ENCODE data around the gene IRX2. TPM values are rescaled to one million over a fixed set of nuclear protein-coding genes. Genes with fewer than 3 reads are reported as not detected.

Gene IRX2
- total RNA-seq, 2 donors from 2014 or later = not detected

DNA sequence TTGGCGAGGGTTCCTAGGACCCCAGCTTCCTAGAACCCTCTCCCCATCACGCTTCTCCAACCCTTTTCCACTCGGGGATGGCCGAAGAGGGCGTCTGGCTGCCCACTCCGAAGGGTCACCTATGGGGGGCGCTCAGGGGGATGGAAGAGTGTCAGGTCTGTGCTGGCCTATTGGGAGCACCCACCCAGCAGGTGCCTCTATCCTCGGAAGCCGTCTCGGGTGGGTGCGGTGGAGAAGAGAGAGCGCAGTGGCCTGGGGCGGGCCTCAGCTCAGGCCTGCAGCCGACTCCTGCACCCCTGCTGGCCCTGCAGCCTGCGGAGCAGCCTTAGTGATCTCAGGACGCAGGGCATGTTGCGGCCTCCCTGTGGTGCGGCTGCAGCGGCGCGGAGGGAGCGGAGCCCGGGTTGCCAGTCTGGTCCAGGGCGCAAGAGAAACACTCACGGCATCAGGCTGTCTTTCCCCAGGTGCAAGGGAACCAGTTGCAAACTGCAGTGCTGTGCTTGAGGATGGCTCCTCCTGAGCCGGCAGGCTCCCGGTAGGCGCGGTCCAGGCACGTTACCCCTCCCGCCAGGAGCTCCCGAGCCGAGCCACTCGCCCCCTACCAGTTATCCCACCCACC lies 1.5 kb upstream of the IRX2 start:
- ATAC-seq = no peak
- Mint-ChIP-seq H3K4me3 (peak overlapping the region; percentile 66), H3K4me1 (peaks cover 9% of the 10 kb centered on the region), H3K36me3 (ENCODE audit: low read depth) (peaks cover 4% of the 10 kb centered on the region), H3K27me3 (peaks cover 58% of the 10 kb centered on the region), H3K27ac (no peak overlapping the region)
- H3K9me3 ChIP-seq (ENCODE audit: control insufficient read depth, low read length, poor library complexity, severe bottlenecking) = no peaks in the 10 kb centered on the region
- no peak for DNase-seq

DNA sequence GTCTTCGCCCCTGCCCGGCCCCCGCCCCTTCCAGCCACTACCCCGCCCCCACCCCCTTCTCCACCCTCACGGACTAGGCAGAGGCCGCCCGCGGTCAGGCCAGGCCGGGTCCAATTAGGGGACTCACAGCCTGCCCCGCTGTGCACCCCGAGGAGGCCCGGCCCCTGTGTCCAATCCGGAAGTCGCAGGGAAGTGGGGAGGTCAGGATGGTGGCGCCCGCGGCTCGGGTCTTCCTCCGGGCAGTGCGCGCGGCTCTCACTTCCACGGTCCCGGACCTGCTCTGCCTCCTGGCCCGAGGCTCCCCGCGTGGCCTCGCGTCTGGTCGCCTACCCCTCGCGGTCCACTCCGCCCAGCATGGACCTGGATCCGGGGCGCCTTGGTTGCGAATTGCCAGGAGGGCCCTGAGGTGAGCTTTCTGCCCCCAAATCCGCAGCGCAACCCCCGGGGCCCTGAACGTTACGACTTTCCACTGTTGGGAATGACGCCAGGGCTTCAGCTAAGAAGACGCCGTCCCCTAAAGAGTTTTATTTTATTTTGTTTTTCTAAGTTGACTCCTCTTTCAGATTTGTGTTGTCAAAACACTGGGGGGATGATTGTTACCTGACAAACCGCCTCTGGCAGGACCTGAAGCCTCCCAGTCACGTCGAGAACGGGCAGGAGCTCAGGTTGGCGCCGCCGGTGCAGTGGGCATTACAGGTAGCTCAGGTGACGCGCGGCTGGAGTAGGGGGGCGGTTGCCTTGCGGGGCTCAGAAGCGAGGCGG lies 763 bp upstream of the IRX2 start:
- peaks cover 4% of the 10 kb centered on the region for H3K36me3 Mint-ChIP-seq (ENCODE audit: low read depth)
- peaks cover 56% of the 10 kb centered on the region for H3K27me3 Mint-ChIP-seq
- no peaks in the 10 kb centered on the region for H3K9me3 ChIP-seq (ENCODE audit: control insufficient read depth, low read length, poor library complexity, severe bottlenecking)
- H3K27ac Mint-ChIP-seq = no peak overlapping the region
- DNase-seq (no peak), ATAC-seq (no peak)
- peaks cover 9% of the 10 kb centered on the region for H3K4me1 Mint-ChIP-seq
- peak overlapping the region; percentile 66 for H3K4me3 Mint-ChIP-seq

- no peak overlapping the region for H3K27ac Mint-ChIP-seq
- H3K27me3 Mint-ChIP-seq = peaks cover 56% of the 10 kb centered on the region
- H3K36me3 Mint-ChIP-seq (ENCODE audit: low read depth) = peaks cover 4% of the 10 kb centered on the region
- DNase-seq (no peak), ATAC-seq (no peak)
- H3K9me3 ChIP-seq (ENCODE audit: control insufficient read depth, low read length, poor library complexity, severe bottlenecking) = peaks cover 2% of the 10 kb centered on the region
- no peak overlapping the region for H3K4me3 Mint-ChIP-seq
- peaks cover 6% of the 10 kb centered on the region for H3K4me1 Mint-ChIP-seq
Measured at GRCh38 chr5:2750758-2751464, 566 bp downstream of the IRX2 start.

DNA sequence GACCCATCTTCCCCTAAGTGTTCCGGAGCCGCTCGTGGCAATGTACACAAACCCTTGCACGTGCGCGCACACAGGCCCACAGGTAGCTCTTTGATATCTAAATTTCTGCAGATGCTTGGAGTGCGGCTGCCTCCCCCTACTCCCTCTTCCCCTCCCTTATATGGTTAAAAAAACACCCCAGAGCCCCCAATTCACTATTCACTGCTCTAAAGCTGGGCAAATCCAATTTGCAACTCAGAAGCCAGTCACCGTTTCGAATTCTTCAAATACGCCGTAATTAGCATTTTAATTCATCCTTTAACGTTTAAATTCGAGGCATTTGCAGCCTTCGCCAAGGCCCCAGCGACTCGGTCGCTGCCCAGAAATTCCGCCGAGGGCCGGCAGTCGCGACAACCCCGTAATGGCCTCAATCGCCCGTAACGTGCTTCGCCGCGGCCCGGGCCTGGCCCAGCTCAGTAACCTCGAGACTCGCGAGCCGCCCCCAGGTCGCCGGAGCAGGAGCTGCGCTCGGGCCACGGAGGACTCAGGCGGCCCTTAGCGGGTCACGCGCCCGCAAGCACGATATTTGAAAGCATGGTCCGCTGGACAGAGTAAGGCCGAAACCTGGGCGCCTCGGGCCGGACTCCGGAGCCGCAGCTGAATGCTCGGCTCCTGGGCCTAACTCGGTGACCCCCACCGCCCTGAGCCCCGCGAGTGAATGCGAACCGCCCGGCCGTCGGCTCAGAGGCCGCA lies 1.3 kb downstream of the IRX2 start:
- peaks cover 2% of the 10 kb centered on the region for H3K9me3 ChIP-seq (ENCODE audit: control insufficient read depth, low read length, poor library complexity, severe bottlenecking)
- H3K36me3 Mint-ChIP-seq (ENCODE audit: low read depth) = peaks cover 4% of the 10 kb centered on the region
- ATAC-seq = no peak
- DNase-seq = no peak
- peaks cover 6% of the 10 kb centered on the region for H3K4me1 Mint-ChIP-seq
- H3K27me3 Mint-ChIP-seq = peaks cover 58% of the 10 kb centered on the region
- no peak overlapping the region for H3K4me3 Mint-ChIP-seq
- H3K27ac Mint-ChIP-seq = no peak overlapping the region

GRCh38 chr5:2749514-2750025 lies 1.9 kb downstream of the IRX2 start:
- H3K36me3 Mint-ChIP-seq (ENCODE audit: low read depth) = peaks cover 4% of the 10 kb centered on the region
- DNase-seq = no peak
- H3K27ac Mint-ChIP-seq = no peak overlapping the region
- peaks cover 6% of the 10 kb centered on the region for H3K4me1 Mint-ChIP-seq
- H3K9me3 ChIP-seq (ENCODE audit: control insufficient read depth, low read length, poor library complexity, severe bottlenecking) = peaks cover 2% of the 10 kb centered on the region
- H3K4me3 Mint-ChIP-seq = no peak overlapping the region
- peaks cover 62% of the 10 kb centered on the region for H3K27me3 Mint-ChIP-seq
- no peak for ATAC-seq

DNA sequence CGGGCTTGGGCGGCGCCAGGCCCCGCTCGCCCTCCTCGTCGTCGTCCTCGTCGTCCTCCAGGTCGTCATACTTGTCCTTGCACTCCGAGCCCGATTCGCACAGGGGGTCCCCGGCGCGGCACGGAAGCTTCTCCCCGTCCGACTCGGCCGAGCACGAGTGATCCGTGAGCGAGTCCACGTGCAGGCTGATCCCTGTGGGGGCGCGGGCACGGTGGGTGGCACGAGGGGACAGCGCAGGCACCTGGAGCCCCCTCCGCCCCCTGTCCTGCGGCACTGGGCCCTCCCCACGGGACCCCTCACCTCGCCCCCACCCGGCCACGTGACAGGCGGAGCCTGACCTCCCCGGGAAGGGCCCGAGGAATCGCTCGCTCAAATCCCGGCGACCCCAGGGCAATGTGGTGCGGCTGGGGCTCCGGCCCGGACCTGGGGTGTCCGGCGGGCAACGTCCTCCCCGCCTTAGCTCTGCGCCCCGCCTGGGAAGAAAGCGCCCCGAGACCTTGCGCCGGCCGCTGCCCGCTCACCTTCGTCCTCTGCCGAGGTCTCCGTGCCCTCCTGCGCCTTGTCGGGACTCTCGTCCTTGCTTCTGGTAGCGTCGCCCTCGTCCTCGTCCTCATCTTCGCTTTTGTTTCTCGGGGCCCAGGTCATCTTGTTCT lies 2.5 kb downstream of the IRX2 start:
- DNase-seq = no peak
- no peak for ATAC-seq
- Mint-ChIP-seq H3K36me3 (ENCODE audit: low read depth) (peaks cover 4% of the 10 kb centered on the region), H3K27me3 (peaks cover 62% of the 10 kb centered on the region), H3K4me1 (peaks cover 3% of the 10 kb centered on the region), H3K4me3 (no peak overlapping the region), H3K27ac (no peak overlapping the region)
- H3K9me3 ChIP-seq (ENCODE audit: control insufficient read depth, low read length, poor library complexity, severe bottlenecking) = peaks cover 2% of the 10 kb centered on the region

DNA sequence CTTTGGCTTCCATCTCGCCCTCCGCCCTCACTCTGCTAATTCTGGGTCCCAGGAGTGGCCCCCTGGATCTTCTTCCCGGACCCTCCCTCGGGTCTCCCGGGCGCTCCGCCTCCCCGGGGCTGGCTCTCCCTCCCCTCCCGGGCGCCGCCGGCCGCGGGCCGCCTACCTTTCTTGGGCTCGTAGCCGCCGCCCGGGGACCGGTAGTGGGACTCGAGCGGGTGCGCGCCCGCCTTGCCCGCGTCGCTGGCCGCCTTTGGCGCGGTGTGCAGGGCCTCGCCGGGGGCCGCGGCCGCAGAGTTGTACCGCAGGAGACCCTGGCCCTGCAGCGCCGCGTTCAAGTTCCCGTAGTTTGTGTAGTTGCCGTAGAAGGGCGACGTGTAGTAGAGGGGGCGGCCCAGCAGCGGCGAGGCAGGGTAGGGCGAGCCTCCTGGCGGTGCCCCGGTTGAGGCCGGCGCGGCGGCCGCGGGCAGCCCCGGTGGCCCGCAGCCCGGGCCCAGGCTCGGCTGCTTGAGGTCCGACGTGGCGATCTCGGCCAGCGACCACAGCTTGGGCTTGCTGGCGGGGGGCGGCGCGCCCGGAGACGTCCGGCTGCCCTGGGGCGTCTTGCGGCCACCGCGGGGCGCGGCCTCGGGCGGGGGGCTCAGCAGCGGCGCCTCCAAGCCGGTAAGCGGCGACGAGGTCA lies 3.2 kb downstream of the IRX2 start:
- H3K9me3 ChIP-seq (ENCODE audit: control insufficient read depth, low read length, poor library complexity, severe bottlenecking) = peaks cover 2% of the 10 kb centered on the region
- Mint-ChIP-seq H3K4me1 (peaks cover 2% of the 10 kb centered on the region), H3K27ac (no peak overlapping the region), H3K36me3 (ENCODE audit: low read depth) (peaks cover 4% of the 10 kb centered on the region), H3K4me3 (no peak overlapping the region), H3K27me3 (peaks cover 64% of the 10 kb centered on the region)
- DNase-seq (no peak), ATAC-seq (no peak)

DNA sequence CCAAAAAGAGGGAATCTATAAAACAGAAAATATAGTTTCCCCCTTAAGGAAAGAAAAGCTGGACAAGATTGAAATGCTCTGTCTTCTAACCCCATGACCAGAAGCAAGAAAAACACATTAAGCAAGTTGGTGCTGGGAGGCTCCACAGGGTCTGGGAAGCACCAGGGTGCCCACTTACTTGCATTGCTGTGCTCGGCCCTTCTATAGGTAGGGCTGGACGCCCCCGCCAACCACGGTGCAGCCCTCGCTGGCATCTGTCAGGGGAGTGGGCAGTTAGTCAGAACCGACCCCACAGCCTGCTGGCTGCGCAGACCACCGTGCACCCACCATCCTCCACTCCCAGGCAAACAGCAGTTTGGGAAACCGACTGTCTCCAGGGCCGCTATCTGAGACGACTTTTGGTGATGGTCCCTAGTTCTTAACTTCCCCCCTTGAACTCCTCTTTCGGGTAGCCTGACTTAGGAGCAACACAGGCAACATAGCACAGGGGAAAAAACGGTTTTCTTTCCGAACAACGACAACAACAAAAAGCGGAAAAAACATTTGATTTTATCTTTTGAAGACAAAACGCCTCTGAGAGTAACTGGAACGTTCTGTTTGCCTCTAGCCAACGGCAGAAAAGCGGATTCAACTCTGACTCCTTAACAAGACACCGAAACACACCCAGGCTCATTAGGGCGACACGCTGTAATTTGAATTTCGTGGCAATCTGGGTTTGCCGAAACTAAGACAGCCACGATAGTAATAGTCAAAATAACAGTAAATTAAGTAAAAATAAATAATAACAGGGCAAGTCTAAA lies 3.9 kb downstream of the IRX2 start:
- Mint-ChIP-seq H3K36me3 (ENCODE audit: low read depth) (peaks cover 4% of the 10 kb centered on the region), H3K4me3 (no peak overlapping the region), H3K4me1 (peaks cover 2% of the 10 kb centered on the region), H3K27ac (no peak overlapping the region), H3K27me3 (peaks cover 57% of the 10 kb centered on the region)
- DNase-seq = no peak
- H3K9me3 ChIP-seq (ENCODE audit: control insufficient read depth, low read length, poor library complexity, severe bottlenecking) = peaks cover 2% of the 10 kb centered on the region
- no peak for ATAC-seq

DNA sequence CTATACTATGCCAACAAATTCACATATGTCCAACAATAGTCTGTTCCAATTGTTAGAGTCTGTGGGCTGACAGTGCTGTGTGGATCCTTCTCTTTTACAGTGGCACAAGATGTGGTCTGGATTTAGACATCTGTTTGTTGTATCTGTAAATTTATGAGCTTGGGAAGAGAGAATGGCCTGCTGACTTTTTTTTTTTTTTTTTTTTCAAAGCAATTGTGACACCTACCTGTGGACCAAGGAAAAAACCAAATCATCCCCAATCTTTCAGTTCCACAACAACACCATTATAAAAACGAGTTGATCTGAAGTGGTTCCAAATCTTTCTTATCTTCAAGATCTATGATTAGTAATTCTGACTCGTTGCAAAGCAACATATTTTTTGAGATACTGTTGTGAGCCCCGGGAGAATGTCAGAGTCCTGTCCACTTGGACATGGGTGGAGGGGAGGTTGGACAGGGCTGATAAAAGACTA lies 4.9 kb downstream of the IRX2 start:
- Mint-ChIP-seq H3K36me3 (ENCODE audit: low read depth) (peaks cover 4% of the 10 kb centered on the region), H3K4me1 (no peaks in the 10 kb centered on the region), H3K27ac (no peak overlapping the region), H3K27me3 (peaks cover 61% of the 10 kb centered on the region), H3K4me3 (no peak overlapping the region)
- ATAC-seq (no peak), DNase-seq (no peak)
- peaks cover 2% of the 10 kb centered on the region for H3K9me3 ChIP-seq (ENCODE audit: control insufficient read depth, low read length, poor library complexity, severe bottlenecking)

DNA sequence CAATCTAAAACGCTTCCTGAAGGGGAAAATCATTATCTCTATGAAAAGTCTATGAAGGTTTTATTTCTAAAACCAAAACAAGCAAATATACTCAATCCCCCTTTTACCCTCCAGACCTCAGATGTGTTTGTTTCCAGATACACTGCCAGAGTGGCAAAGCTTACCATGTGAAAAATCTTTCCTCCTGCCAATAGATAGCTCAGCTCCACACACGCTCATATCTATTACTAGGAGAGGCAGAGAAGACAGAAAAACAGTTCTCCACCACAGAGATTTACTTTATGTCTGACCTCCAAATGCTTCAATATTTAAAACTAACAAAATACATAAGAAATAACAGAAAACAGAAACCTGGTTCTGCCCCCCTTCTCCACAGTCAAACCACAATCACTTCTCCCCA lies 7.0 kb downstream of the IRX2 start:
- peaks cover 2% of the 10 kb centered on the region for H3K9me3 ChIP-seq (ENCODE audit: control insufficient read depth, low read length, poor library complexity, severe bottlenecking)
- H3K36me3 Mint-ChIP-seq (ENCODE audit: low read depth) = peaks cover 3% of the 10 kb centered on the region
- no peak overlapping the region for H3K27ac Mint-ChIP-seq
- DNase-seq (no peak), ATAC-seq (no peak)
- H3K4me1 Mint-ChIP-seq = no peaks in the 10 kb centered on the region
- H3K4me3 Mint-ChIP-seq = no peak overlapping the region
- H3K27me3 Mint-ChIP-seq = peaks cover 62% of the 10 kb centered on the region

DNA sequence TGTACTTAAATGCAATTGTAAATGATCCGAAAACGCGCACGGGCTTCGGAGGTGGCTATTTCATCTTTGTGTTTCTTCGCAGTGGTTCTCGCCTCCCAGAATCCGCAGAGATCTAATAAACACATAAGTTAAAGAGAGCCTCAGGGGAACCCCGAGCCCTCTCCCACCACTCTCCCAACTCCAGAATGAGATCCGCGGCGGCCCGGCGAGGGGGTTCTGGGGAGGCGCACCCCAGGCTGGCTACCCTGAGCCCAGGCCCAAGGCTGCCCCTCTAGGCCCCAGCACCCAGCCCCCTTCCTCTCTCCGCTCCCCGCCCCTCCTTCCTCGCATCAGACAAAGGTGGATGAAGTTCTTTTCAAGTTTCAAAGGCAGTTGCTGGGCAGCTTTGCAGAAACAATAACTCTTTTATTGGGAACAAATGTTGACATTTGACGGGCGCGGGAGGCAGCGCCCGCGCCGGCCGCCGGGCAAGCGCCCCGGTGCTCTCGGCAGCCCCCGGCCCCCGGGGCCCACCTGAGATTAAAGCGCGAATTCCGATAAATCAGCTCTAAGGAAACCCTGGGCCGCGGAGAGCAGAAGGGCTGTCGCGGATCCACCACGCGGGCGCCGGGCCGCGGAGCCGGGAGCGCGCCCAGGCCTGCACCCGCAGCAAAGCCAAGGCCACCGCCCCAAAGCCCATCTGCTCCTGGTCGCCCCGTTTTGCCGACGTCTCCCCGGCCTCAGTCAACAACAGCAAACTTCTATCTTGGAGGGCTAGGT lies 8.4 kb downstream of the IRX2 start:
- H3K27ac Mint-ChIP-seq = no peak overlapping the region
- no peaks in the 10 kb centered on the region for H3K4me1 Mint-ChIP-seq
- peaks cover 63% of the 10 kb centered on the region for H3K27me3 Mint-ChIP-seq
- DNase-seq = no peak
- peaks cover 2% of the 10 kb centered on the region for H3K9me3 ChIP-seq (ENCODE audit: control insufficient read depth, low read length, poor library complexity, severe bottlenecking)
- no peaks in the 10 kb centered on the region for H3K36me3 Mint-ChIP-seq (ENCODE audit: low read depth)
- no peak overlapping the region for H3K4me3 Mint-ChIP-seq
- no peak for ATAC-seq
